HS-5 (cell line): Measurements from ENCODE around the gene PANK1.

Experiments
- DNase-seq: peaks from one replicate; pipeline ENCODE4 v3.0.0-alpha.2; 2012; ENCODE audit warnings: low read depth

The PANK1 gene

GRCh38 chr10:89615824-89616223 is 29.2 kb downstream of the PANK1 start:
- DNase-seq: no peak

GRCh38 chr10:89615112-89615511 is 29.9 kb downstream of the PANK1 start:
- no peak for DNase-seq

DNA sequence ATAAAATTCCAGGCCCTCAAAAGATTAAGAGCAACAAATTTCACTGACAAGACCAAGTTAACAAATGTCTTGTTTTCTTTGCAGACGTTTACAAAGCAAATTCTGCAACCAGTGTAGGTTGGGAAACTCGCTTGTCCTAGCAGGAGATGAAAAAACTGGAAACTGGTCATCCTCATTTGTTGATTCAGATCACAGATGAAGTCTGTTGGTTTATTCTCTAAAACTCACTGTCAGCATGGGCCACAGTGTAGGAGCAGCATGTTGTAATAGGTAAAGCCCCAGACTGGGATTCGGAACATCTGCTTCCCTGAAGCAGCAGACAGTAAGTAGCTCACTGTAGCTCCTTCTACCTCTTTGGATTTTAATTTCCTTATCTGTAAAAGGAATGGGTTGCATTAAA is 31.5 kb downstream of the PANK1 start:
- no peak for DNase-seq

DNA sequence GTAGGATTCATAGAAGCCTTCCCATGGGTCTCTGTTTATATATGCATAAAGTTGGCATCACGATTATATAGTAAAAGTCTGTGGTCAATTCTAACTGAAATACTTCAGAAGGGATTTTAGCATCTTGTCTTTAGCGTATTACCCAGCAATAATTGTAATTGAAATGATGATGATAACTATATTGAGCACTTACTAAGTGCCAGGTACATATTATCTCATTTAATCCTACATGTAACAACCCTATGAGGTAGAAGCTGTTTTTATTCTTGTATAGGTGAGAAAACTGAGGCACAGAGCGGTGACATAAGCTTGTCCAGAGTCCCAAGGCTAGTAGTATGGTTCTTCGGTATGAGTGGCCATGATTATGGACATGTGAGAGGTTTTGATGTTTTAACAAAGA is 33.8 kb downstream of the PANK1 start:
- DNase-seq: no peak

GRCh38 chr10:89609833-89610346 is 35.2 kb downstream of the PANK1 start:
- DNase-seq: no peak

GRCh38 chr10:89604200-89604599 is 40.8 kb downstream of the PANK1 start:
- DNase-seq: no peak

DNA sequence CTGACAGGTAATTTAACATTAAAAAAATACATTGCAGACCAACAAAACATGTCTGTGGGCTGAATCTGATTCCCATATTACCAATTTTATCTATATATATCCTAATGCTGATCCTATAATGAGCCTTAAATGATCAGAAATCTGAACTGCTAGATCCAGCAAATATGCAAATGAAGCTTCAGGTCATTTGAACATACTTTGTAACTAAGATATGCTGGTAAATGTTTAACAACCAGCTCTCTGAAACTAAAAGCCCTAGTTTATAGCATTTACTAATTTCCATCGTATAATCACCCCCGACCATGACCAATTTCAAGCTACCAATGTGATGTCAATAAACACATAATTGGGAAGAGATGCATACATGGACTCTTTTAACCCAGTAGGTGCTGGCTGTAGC is 42.1 kb downstream of the PANK1 start:
- no peak for DNase-seq

DNA sequence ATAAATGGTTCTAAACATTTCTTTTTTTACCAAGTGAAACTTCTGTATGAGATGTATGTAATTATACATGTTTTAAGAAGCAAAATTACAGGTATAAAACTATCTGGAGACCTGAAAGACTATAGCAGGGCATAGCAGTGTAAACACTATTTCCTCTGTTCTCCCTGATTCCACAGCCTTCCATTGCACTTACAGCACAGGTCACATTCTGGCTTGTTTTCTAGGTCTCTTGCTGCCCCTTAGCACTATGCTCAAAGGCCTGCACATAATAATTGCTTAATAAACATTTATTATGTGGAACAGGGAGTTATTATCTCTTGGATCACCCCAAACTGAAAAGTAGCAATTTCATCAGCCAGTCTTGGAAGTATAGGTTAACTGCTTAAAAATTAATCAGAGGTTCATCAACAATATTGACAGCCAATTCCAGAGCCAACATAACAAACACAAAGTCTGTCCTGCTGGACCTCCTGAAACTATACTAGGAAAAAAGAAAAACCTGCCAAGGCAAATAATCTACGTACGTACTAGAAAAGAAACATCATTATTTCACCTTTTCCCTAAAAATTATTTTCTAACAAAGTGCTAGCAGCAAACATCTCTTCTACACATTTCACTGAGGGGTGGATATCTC is 43.2 kb downstream of the PANK1 start:
- DNase-seq: no peak

GRCh38 chr10:89600041-89600440 is 45.0 kb downstream of the PANK1 start:
- no peak for DNase-seq

- no peak for DNase-seq
Measured at GRCh38 chr10:89593043-89593442, 52.0 kb downstream of the PANK1 start.

DNA sequence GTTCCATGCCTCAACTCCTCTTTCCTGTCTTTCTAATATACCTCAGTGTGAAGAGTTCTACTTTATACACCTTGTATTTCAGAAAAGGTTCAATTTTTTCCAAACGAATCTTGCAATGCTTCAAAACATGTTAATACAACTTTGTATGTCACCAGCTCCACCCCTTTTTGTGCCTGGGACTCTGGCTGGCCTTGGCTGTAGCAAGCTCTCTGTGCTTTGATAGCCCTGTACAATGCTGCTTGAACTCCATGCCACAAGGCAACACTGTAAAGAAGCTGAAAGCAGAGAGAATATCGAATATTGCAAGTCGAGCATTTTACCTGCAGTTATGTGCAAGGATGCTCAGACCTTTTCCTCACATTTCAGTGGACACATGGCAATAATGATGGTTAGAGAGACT is 52.5 kb downstream of the PANK1 start:
- no peak for DNase-seq

DNA sequence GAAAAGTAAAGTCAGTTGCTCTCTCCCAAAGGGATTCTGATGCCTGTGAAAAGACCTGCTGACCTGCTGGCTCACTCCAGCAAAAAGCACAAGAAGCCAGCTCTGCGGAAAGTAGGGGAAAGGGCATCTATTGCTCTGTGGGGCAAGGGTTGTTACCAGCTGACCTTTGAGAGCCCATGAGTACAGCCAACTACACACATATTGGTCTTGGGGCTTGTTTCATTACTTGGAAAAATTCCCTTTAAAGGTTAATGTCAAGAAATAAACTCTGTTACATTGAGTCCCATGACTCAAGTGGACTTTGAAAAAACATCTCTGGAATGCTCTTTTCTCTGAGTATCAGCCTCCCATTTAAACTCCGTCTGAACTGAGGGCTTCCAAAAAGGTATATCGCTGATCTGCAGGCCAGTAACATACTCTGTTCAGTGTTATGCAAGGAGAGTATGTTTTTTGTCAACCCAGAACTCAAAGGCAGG is 53.2 kb downstream of the PANK1 start:
- DNase-seq: no peak

DNA sequence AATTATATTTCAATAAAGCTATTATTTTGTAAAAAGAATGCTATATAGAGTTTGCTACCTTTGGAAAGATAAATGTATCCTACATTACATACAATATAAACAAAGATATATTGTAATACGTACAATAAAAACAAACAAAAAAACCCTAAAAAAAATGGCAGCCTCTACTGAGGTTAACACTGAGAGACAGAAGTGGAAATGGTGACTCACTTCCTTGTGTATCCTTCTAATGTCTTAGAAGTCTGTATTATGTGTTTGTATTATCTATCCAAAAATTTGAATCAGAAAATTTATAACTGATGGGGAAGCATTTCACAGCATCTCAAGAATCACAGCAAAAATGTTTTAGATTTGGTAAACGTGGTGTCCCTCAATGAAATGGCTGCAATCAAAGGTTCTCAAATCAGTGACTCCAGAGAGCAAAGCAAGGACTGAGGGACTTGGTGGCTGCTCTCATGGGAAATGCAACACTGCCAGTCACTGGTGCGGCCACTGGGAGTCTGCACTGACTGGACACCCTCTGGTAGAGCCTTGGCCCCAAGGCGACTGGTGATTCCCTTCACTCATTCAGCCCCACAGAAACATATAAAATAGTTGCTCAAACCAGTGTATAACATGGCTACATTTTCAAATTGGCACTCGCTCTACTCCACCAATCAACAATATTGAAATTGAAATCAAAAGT is 53.8 kb downstream of the PANK1 start:
- DNase-seq: no peak

GRCh38 chr10:89590326-89590725 is 54.7 kb downstream of the PANK1 start:
- no peak for DNase-seq

GRCh38 chr10:89589101-89589720 is 55.8 kb downstream of the PANK1 start:
- no peak for DNase-seq

- no peak for DNase-seq
Measured at GRCh38 chr10:89588671-89589070, 56.4 kb downstream of the PANK1 start.

GRCh38 chr10:89582022-89582421 is 63.0 kb downstream of the PANK1 start:
- no peak for DNase-seq

GRCh38 chr10:89580243-89580642 is 64.8 kb downstream of the PANK1 start:
- no peak for DNase-seq

DNA sequence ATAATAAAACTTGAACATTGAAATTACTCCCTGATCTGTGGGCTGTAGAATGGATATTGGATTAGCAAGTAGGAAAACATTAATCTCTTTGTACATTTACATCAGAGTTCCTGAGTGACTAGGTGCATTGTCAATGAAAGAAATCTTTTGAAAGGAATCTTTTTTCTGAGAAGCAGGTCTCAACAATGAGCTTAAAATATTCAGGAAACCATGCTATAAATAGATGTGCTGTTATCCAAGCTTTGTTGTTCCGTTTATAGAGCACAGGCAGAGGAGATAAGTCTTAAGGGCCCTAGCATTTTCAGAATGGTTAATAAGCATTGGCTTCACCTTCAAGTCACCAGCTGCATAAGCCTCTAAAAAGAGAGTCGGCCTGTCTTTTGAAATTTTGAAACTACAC is 68.3 kb downstream of the PANK1 start:
- DNase-seq: no peak

DNA sequence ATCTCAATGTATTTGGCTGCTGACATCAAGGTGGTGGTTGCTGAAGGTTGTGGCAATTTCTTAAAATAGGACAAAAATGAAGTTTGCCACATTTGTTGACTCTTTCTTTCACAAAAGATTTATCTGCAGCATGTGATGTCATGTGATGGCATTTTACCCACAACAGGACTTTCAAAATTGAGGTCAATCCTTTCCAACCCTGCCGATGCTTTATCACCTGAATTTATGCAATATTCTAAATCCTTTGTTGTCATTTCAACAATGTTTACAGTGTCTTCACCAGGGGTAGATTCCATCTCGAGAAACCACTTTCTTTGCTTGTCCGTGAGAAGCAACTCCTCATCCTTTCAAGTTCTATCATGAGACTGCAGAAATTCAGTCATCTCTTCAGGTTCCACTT is 69.0 kb downstream of the PANK1 start:
- no peak for DNase-seq

- DNase-seq: peak; percentile 26
Measured at GRCh38 chr10:89575031-89575430, 70.0 kb downstream of the PANK1 start.

DNA sequence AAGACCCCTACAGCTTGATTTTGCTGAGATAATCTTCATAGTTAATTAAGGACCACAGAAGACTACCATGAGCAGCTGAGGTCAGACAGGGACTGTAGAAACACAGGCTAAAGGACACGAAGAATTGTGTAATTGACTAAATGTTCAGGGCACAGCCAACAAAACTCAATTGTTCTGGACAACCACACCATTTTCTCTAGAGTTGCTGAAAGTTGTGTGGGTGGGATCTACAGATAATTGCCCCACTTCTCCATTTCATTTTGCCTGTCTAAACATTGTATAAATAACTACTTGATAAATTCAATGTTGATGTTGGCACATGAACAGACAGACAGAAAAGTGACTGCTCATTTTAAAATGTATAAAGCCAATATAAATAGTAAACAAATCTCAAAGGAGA is 70.7 kb downstream of the PANK1 start:
- no peak for DNase-seq

DNA sequence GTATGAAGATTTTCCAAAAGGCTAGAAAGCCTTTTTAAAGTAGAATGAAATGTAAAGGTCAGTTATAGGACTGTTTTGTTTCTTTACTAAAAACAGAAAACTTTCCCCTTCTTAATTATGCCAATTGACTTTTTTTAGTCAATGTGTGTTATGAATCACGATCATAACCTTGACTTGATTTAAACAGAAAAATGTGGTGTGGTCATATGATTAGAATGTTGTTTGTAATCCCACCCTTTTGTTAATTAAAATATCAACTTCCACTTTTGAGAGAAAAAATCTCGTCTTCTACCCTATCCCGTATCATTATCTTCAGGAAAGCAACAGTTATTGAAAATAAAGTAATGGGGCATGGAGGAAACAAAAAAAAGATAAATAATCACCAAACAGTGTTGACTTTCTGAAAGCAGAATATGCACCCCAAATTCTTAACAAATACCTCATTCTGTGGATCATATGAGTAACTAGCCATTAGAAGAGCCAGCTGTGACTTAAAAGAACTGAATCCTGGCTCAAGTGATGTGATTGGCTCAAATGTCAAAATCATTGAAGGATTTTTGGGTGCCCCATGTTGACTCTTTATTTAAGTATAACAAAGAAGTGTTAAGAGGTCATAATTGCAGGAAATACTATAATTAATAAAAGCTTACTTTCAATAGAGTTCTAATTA is 77.3 kb downstream of the PANK1 start:
- DNase-seq: peak; percentile 4
